Endothelial cell of umbilical vein (primary cell): ENCODE results near the gene NCOA7. TPM values are rescaled to one million over a fixed set of nuclear protein-coding genes. Genes with fewer than 3 reads are reported as not detected.

Experiments
- BruUV-seq: library from RNA; stranded (reverse); fragments of 400-500 nt; replicated peaks from 2 replicates; lab custom pipeline; 2021; lab: Mats Ljungman, UMichigan
- CTCF ChIA-PET: fragments of 300-600, 350-600 bp; sonication (Branson Sonifier 250); formaldehyde crosslinking; loops from one replicate; lab custom pipeline; 2021; ENCODE audit warnings: antibody characterized with exemption, inconsistent platforms; lab: Charles Lee
- POLR2A ChIA-PET: fragments of 300-600, 350-600 bp; sonication (Branson Sonifier 250); formaldehyde crosslinking; loops from one replicate; lab custom pipeline; 2021; ENCODE audit warnings: antibody characterized with exemption, inconsistent platforms; lab: Charles Lee
- DNase-seq: peaks from one replicate; pipeline ENCODE4 v3.0.0-alpha.2; 2011; ENCODE audit warnings: low read depth, low spot score
- FAIRE-seq: peaks from 2 replicates; lab custom pipeline; 2011; peaks lifted over from hg19 to GRCh38; lab: Jason Lieb, UNC
- H2AFZ ChIP-seq: 2 replicates; pipeline ENCODE4 v1.6.0; 2012; ENCODE audit warnings: low read depth, low read length, control low read depth, inconsistent platforms
- H3K27ac ChIP-seq: 2 replicates; pipeline ENCODE4 v1.5.1; 2011; ENCODE audit warnings: low read depth, mild to moderate bottlenecking, control low read depth, low read length, moderate library complexity; ENCODE audit not compliant: insufficient read depth
- H3K27me3 ChIP-seq, 2 experiments: 2 replicates each; pipeline versions ENCODE4 v1.6.0 to v1.6.1; 2011; ENCODE audit warnings: low read length in 2 of 2, mixed read lengths in 1 of 2; ENCODE audit not compliant: control insufficient read depth in 2 of 2, insufficient read depth in 2 of 2
- H3K36me3 ChIP-seq, 2 experiments: 2 replicates in 1 of 2; 3 replicates in 1 of 2; pipeline ENCODE4 v1.5.1; 2011; ENCODE audit warnings: low read length in 2 of 2, mild to moderate bottlenecking in 1 of 2, moderate library complexity in 1 of 2; ENCODE audit not compliant: control insufficient read depth in 2 of 2, insufficient read depth in 2 of 2; ENCODE audit errors: extremely low read depth in 1 of 2
- H3K4me1 ChIP-seq: 3 replicates; pipeline ENCODE4 v1.5.1; 2011; ENCODE audit warnings: mild to moderate bottlenecking, low read length; ENCODE audit not compliant: control insufficient read depth, insufficient read depth; ENCODE audit errors: extremely low read depth
- H3K4me2 ChIP-seq: 2 replicates; pipeline ENCODE4 v1.6.1; 2011; ENCODE audit warnings: low read length, control low read depth, mixed read lengths; ENCODE audit not compliant: insufficient read depth
- H3K4me3 ChIP-seq, 3 experiments: fragments of 200-600 bp in 1 of 3; sonication (generic), shearing (Covaris generic) in 1 of 3; replicated peaks in 1 of 3; 2 replicates each; pipeline ENCODE4 v1.5.1; 2011 to 2016; ENCODE audit warnings: control low read depth in 3 of 3, low read length in 3 of 3, mild to moderate bottlenecking in 2 of 3, inconsistent platforms in 1 of 3, low read depth in 1 of 3, moderate library complexity in 1 of 3; ENCODE audit not compliant: insufficient read depth in 1 of 3
- H3K79me2 ChIP-seq: 2 replicates; pipeline ENCODE4 v1.6.0; 2012; ENCODE audit warnings: low read length, inconsistent platforms; ENCODE audit not compliant: control insufficient read depth, insufficient read depth
- H3K9ac ChIP-seq: replicated peaks from 2 replicates; pipeline ENCODE3; 2011; ENCODE audit warnings: low read length, control low read depth; ENCODE audit not compliant: insufficient read depth; ENCODE audit errors: extremely low read depth
- H3K9me1 ChIP-seq: replicated peaks from 3 replicates; pipeline ENCODE4 v1.6.0; 2011; ENCODE audit warnings: mild to moderate bottlenecking, low read length; ENCODE audit not compliant: control insufficient read depth, insufficient read depth; ENCODE audit errors: extremely low read depth
- H3K9me3 ChIP-seq: replicated peaks from 2 replicates; pipeline ENCODE4 v1.5.1; 2012; ENCODE audit warnings: low read length, inconsistent platforms; ENCODE audit not compliant: control insufficient read depth, insufficient read depth
- H4K20me1 ChIP-seq: replicated peaks from 2 replicates; pipeline ENCODE3; 2011; ENCODE audit warnings: mild to moderate bottlenecking, low read length; ENCODE audit not compliant: control insufficient read depth, insufficient read depth; ENCODE audit errors: extremely low read depth
- FOS ChIP-seq: IDR thresholded peaks from 2 replicates; pipeline ENCODE4 v1.6.1; 2011; ENCODE audit warnings: mild to moderate bottlenecking, low read length, moderate library complexity, borderline replicate concordance; ENCODE audit not compliant: insufficient read depth
- JUN ChIP-seq: IDR thresholded peaks from 2 replicates; pipeline ENCODE4 v1.6.1; 2011; ENCODE audit warnings: borderline replicate concordance, low read depth; ENCODE audit not compliant: insufficient read length, insufficient read depth
- POLR2A ChIP-seq: IDR thresholded peaks from 2 replicates; pipeline ENCODE4 v1.6.1; 2012; ENCODE audit warnings: low read depth, mild to moderate bottlenecking, control low read depth, low read length
- dilution Hi-C: fragments of 300-500 bp; cut with MboI; formaldehyde crosslinking; loops from one replicate; pipeline ENCODE4 v1.15.0; 2019; ENCODE audit warnings: low sequenced_read_pairs; ENCODE audit not compliant: extremely low pct_ligation_motif_present
- intact Hi-C: fragments of 100-400 bp; cut with micrococcal nuclease; formaldehyde crosslinking; loops from one replicate; pipeline ENCODE4 v1.10.0; 2022
- polyA plus RNA-seq, 4 experiments: library from polyadenylated mRNA; depleted of rRNA in 3 of 4; stranded (reverse) in 3 of 4; unstranded in 1 of 4; fragments of >200 nt; gene quantifications; 2 replicates each; pipeline versions ENCODE4 v1.2.1 to v1.2.3, GENCODE V29; 2011 to 2012; ENCODE audit warnings: missing spikeins in 1 of 4
- total RNA-seq: library from RNA; stranded (reverse); gene quantifications from 2 replicates; pipeline ENCODE4 v1.2.3, GENCODE V29; 2021
- TF ChIP-seq, protein P1 (sequence below), 2 donors: IDR thresholded peaks; 1 replicate in 1 of 2; 2 replicates in 1 of 2; pipeline ENCODE4 v1.5.1; 2011; ENCODE audit warnings: low read length in 2 of 2, mild to moderate bottlenecking in 2 of 2, moderate library complexity in 2 of 2, control low read depth in 1 of 2, inconsistent platforms in 1 of 2, low read depth in 1 of 2; ENCODE audit not compliant: insufficient read depth in 1 of 2; ENCODE audit errors: extremely low read depth in 1 of 2

Gene NCOA7
- total and polyA plus RNA-seq, 2 donors (not counting 3 experiments of a cell fraction or from before 2014, with no cell fraction given): 27.7 to 71.2 TPM

GRCh38 chr6:125888989-125889656 is 98.4 kb downstream of the NCOA7 start:
- ChIA-PET CTCF (interaction anchor here (0.7 to 3.7 kb wide), 23 partner anchors 9 to 108 kb away, joined by 3 to 38 read pairs (median 4); partner anchors contain the start of genes HINT3 and NCOA7), POLR2A (no interaction called here)
- H3K9me1 ChIP-seq: no peaks in the 10 kb centered on the region
- no peaks in the 10 kb centered on the region for H4K20me1 ChIP-seq
- no peaks in the 10 kb centered on the region for H3K9me3 ChIP-seq
- no peaks in the 10 kb centered on the region for H3K27me3 ChIP-seq
- DNase-seq: peak; percentile 71
- H3K4me3 ChIP-seq: no peak overlapping the region
- H3K4me1 ChIP-seq: no peaks in the 10 kb centered on the region
- TF ChIP-seq, protein P1, sequence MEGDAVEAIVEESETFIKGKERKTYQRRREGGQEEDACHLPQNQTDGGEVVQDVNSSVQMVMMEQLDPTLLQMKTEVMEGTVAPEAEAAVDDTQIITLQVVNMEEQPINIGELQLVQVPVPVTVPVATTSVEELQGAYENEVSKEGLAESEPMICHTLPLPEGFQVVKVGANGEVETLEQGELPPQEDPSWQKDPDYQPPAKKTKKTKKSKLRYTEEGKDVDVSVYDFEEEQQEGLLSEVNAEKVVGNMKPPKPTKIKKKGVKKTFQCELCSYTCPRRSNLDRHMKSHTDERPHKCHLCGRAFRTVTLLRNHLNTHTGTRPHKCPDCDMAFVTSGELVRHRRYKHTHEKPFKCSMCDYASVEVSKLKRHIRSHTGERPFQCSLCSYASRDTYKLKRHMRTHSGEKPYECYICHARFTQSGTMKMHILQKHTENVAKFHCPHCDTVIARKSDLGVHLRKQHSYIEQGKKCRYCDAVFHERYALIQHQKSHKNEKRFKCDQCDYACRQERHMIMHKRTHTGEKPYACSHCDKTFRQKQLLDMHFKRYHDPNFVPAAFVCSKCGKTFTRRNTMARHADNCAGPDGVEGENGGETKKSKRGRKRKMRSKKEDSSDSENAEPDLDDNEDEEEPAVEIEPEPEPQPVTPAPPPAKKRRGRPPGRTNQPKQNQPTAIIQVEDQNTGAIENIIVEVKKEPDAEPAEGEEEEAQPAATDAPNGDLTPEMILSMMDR (IDR thresholded peaks at IDR 0.05; ENCODE audit: extremely low read depth in 1 of 2, insufficient read depth in 1 of 2, low read depth in 1 of 2, low read length in 2 of 2): peak; percentile 40 to 49
- no peak for TF ChIP-seq JUN
- TF ChIP-seq POLR2A: no peak
- TF ChIP-seq FOS: no peak
- no peaks in the 10 kb centered on the region for H3K79me2 ChIP-seq
- intact Hi-C loops (loop anchor here (1.0 to 2.0 kb wide), 2 partner anchors 67 to 98 kb away; partner anchors contain the start of genes HINT3 and NCOA7), dilution Hi-C loops (no loop called here)
- H2AFZ ChIP-seq: no peak overlapping the region
- TSS peak; percentile 28 for BruUV-seq
- peaks cover 22 to 25% of the 10 kb centered on the region in 2 experiments for H3K36me3 ChIP-seq
- H3K9ac ChIP-seq: no peak overlapping the region
- no peak overlapping the region for H3K4me2 ChIP-seq
- no peak overlapping the region for H3K27ac ChIP-seq
- FAIRE-seq: peak; percentile 81
